ENCODE data around the gene MYORG. TPM values are rescaled to one million over a fixed set of nuclear protein-coding genes. Genes with fewer than 3 reads are reported as not detected.

Gene MYORG
- total RNA-seq, 1 donor from 2014 or later: 4.9 TPM

DNA sequence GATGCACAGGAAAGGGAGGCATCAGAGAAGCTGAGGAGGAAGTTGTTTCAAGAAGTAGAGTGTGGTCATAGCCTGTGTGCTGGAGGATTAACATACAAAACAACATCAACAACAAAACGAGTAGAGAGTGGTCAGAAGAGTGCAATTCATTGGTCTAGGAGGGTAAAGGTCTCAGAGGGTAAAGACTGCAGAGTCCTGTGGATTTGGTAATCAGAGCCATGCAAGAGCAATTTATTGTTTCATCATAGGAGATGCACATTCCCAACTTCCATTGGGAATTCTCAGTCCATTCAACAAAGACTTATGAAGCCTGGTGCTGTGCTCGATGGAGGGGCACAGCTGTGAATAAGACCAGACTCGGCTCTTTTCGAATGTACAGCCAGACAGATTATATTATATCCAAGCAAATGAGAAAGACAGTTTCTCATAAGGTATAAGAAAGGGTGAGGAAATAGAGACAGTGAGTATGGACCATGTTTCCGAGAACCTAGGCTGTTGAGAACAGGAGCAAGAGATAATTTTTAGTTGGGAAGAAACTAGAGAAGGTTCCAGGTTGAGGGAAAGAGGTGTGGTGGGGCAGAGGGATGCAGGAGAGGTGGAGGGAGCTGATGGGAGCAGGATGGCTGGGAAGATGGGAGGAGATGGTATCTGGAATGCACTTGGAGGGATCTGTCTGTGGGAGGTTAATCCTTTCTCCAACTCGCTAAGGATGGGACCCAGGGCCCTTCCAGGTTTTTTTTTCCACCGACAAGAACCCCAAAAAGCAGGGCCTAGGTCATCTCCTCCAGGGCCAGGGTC lies 7.9 kb upstream of the MYORG start:
- DNase-seq: no peak

DNA sequence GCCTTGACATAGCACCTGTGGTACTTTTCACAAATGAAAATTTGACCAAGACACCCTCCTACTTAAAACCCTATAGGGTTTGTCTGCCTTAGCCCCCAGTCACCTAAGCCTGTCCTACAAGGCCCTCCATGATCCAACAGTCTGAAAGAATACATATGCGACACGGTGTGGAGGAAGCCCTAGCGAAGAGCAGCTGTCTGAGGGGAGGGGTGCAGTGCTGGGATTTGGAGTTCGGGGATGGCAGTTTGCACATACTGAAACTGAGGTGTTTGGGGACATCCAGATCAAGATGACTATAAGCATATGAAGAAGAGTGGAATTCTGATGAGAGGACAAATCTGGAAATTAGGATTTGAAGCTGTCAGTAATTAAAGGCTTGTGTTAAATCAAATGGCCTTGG lies 7.2 kb upstream of the MYORG start:
- no peak for DNase-seq

DNA sequence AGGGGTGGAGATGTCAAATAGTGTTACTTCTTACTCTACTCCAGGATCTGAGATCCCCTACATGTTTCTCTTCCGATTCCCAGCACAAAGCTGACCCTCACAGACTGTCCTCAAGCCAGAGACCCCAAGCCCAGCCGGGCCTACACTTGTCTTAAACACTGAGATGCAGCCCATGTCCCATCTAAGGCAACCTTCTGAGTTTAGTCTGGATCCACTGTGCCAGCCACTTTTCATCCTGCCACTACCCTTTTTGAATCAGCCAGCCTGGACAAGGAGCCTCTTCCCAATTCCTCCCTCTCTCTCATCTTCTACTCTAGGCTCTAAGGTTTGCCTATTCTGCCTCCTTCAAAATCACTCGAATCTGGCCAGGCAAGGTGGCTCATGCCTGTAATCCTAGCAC lies 6.2 kb upstream of the MYORG start:
- no peak for DNase-seq

DNA sequence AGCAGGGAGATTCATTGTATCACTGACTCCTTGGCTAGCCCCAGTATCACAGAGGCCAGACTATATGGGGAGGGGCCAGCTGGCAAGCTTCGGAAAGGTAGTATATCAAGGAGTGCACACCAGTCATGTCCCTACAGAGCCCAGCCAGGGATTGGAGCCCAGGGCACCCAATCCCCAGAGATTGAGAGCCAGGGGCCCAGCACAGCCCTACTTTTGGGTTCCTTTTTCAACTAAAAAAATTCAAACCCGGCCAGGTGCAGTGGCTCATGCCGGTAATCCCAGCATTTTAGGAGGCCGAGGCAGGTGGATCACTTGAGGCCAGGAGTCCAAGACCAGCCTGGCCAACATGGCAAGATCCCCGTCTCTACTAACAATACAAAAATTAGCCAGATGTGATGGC lies 5.4 kb upstream of the MYORG start:
- no peak for DNase-seq

DNA sequence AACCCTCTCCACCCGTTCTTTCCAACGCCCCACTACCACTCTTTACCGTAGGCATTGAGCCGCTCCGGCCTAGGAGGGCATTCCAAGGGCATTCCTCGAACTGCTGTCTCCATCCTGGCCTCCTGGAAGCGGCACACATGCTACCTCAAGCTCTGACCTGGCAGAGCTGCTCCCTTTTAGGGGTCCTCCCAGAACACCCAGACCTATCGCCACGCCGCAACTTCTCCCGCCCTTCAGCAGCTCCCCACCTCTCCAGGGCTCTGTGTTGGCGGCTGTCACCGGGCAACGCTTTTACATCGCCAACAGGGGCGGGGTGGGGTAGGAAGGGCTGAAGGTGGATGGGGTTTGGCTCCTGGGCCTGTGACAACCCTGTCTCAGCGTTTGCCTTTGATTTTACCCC lies 4.6 kb upstream of the MYORG start:
- DNase-seq: no peak

DNA sequence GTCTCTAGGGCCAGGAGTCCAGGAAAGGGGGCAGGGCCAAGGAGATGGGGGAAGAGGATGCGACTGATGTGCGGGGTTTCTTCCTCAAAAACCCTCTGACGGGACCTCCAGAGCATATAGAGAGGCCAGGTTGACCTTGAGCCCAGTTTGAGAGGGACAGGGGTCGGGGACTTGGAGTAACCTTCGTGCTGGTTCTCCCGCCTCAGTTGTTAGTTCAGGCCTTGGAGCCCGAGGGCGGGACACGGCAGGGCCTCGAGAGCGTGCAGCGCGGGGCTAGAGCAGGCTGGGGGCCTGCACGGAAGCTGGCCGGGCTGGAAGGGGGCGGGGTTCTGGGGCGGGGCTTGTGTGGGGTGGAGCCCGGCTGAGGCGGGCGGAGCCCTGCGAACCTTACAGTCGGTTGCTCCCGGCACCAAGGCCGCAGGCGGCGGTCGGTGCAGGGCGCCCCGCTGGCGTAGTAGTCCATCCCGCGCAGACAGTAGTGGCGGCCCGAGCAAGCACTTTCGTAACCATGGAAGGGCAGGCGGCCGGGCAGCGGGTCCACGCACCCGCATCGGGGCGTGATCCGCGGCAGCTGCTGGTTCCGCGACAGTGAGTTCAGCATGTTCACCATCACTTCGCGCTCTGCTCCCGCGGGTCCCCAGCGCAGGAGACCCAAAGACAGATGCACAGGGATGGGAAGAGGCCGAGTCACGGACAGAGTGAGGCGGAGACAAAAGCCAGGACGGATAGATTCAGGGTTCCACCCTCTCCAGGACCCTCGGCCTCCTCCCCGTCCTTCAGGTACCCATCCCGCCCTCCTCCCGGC lies 4.0 kb upstream of the MYORG start:
- peak; percentile 71 for DNase-seq

DNA sequence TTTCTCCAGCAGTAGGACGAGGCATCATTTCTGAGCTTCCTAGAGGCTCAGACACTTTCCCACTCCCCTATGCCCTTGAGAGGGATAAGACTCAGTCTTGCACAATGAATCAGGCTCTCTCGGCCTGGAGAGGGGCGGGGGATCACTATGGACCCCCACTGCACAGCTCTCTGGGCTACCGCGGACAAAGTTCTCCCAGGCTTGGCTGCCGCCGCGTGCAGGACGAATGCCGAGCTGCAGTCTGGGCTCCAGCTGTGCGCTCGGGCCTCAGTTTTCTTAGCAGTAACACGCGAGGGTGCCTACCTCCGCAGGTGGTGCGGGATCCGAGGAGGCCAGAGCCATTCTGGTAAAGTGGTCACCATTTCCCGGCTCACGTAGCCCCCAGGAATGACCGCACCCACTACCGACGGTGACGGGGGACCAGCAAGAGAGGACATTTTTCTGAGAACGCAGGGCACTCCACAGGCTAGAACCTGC lies 3.4 kb upstream of the MYORG start:
- no peak for DNase-seq

DNA sequence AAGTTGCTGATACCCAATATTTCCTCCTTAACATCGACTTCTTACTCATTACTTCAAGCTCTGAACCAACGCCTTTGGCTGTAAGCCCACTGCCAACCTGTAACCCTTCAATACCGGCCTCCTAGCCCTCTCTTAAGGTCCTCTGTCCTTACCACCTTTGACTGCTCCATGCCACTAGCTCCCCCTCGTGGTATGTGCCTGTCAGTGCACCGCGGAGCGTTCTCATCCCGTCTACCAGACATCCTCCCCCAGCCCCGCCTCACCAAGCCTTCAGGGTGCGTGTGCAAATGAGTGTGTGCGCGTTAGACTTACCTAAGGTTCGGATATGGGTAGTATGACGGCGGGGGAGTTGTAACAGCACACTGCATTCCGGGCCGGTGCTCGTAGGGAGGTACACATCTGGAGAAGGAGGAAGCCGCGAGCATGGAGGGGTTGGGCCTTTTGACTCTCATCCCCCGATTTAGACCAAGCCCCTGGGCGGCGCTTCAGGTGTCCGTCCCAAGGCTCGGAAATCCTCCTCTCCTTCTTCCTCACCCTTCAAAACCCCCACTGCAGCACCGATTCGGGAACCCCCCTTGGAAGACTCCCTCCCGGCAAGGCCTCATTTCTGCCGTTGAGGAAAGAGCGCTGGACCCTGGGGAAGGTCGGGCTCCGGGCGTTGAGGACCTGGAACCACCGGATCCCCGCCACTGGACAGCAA lies 2.8 kb upstream of the MYORG start:
- DNase-seq: peak; percentile 92

DNA sequence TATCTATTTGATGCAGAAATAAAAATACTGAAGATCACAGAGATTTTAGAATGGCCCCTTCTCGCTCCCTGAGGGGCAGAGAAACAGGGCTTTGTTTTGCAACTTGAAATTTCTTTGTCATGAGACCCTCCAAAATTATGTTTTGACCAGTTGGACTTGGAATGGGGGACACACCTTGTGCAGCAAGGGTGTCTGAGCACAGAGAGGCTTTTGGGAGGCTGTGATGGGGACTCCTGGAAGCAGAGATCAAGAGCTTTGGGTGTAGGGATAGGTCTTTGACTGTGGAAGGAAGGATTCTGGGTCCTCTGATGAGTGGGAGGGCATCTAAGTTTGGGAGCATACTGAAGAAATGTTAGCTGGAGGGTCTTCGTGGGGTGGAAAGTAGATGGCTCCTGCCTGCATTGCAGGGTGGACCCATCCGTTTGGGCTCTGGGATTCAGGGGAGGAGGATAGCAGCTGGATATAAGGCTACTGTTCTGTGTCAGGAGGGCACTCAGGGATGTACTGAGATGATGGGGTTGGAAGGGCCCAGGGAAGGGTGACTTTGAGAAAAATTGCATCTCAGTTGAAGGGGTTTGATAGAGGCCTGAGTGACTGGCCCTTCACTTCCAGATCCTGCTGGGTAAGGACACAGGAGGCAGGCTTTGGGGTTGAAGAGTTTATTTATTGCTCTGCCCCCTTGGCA lies 1.8 kb upstream of the MYORG start:
- DNase-seq: no peak

DNA sequence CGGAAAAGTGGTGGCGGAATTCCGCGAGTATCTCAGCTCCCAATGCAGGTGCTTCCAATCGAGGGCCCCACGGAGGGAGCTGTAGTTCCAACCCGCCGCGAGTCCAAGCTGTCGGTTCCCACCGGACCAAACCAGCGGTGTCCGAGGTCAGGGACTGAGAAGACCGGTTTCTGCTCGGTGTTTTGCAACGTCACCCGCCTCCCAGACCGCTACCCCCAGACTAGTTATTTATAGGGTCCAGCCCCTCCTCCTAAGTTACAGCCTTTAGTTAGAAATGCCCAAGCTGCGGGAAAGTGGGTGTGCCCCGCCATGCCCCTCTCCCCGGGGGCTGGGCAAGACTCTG lies 677 bp upstream of the MYORG start:
- no peak for DNase-seq

DNA sequence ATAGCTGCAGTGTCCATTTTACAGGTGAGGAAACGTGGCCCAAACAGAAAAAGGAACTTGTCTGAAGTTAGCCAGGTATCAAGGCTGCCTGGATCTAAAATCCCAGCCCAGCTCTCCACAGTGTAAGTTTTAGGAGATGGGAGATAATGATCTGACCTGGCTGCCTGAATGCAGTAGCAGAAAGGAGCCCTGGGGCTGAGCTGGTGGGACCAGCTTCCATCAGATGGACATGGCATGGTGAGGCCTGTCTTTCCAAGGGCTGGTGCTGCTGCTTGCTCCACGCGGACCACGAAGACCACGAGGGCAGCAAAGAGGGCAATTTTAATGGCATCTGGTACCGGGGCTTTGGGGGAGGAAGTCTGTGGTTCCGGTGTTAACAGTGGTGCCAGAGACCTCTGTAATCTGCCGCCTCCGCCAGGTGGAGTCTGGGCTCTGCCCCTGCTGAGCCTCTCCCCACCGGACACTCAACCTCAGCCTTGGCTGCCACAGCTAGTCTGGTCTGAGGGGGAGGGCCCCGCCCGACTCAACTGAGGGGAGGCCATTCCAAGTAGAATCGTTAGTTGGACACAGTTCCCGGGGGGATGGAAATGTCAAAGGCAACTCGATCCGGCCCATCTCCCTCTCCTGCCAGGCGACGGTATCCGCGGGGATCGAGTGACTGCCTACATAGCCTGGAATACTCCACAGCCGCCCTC lies 650 bp downstream of the MYORG start:
- DNase-seq: peak; percentile 68

DNA sequence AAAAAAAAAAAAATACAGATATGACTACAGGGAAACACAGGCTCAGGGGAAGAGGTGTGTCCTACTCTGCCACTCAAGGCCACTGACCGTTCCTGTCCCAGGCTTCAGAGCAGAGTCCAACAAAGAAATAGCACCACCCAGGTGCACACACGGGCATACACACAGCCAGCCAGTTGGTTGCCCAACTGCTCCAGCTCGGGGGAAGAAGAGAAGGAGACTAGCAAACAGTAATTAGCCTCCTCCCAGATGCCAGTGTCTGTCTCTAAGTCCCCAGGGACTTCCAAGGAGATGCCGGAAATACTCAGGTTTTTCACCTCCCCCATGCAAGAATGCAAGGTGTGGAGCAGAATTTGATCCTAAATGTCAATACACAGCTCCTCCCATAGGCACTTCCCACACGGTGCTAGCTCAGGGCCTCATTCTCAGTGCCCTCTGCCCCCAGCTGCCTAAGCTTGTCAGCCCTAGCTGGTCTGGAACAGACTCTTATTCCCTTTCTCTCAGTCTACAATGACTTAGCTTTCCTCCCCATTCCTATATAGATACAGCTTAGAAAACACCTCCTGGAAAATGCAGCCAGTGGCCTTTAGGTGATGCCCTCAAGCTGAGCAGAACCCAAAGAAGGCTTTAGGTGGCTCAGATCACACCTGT lies 1.7 kb downstream of the MYORG start:
- no peak for DNase-seq

DNA sequence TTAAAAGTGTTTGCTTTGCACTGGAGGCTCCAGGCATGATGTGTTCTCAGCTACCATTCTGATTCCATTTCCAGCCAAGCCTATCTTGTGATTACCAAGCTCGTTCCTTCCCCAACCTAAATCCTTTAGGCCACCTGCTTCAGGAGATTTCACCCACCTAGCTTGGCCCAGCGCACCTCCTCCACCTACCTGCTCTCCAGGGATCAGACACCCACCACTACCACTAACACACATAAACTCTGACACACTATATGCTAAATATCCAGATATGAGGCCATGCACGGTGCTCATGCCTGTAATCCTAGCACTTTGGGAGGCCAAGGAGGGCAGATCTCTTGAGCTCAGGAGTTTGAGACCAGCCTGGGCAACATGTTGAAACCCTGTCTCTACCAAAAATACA lies 2.4 kb downstream of the MYORG start:
- DNase-seq: no peak

DNA sequence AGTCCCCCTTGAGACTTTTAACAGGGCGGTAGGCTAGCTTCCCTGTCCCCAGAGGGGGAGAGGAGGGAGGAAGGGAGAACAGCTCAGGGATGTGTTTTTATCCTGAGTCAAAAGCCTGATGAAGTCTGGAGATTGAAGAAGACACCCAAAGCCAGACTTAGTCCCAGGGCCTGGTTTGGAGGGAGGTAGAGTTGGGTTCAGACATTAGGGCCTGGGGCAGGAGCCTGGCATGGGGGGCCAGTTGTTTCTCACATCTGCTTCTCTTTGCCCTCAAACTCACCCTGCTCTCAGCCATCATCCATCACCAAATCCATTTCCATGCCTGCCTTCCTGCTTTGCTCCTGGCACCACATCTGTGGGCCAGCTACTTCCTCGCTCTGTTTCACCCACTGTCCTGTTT lies 2.9 kb downstream of the MYORG start:
- no peak for DNase-seq

DNA sequence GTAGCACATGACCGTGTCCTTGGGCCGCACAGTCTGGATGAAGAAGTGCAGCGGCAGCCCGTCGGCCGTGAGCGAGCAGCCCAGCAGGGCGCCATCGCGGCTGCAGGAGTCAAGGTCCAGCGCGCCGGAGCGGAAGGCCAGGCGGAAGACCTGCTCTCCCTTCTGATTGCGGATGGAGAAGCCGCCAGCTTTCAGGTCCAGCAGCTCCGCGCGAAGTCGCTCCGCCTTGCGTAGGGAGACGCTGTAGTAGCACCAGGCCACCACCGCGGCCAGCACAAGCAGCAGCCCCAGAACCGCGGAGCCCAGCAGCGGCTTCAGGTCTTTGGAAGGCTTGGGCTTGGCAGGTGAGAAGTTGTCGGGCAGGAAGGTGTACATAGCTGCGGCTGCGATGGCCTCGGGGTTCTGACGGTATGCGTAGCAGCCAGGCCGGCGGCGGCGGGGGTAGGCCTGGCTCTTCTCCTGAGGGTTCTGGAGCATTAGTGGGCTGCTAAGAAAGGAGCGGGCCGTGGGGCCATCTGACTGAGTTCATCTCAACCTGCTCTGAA lies 4.2 kb downstream of the MYORG start:
- no peak for DNase-seq

DNA sequence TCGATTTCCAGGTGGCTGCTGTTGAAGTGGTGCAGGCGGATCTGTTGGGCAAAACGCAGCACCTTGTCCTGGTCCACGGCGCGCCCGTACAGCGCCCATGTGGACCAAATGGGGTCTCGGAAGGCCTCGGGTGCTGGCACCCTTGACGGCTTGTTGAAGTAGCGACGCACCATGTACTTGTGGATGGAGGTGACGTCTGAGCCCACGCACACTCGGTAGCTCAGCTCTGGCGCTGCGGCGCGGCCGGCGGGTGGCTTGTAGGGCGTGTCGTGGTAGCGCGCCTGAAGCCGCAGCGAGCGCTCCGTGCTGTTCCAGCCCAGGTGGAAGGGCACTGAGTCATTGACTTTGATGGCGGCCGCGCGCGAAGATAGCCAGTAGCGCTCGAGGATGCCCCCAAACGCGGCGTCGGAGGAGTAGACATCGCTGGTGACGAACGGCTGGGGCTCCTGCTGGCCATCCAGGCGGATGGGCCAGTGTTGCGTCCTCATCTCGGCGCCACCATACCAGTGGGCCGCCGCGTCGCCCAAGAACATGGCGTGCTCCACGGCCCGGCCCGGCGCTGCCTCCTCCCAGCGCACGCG lies 4.7 kb downstream of the MYORG start:
- DNase-seq: no peak

DNA sequence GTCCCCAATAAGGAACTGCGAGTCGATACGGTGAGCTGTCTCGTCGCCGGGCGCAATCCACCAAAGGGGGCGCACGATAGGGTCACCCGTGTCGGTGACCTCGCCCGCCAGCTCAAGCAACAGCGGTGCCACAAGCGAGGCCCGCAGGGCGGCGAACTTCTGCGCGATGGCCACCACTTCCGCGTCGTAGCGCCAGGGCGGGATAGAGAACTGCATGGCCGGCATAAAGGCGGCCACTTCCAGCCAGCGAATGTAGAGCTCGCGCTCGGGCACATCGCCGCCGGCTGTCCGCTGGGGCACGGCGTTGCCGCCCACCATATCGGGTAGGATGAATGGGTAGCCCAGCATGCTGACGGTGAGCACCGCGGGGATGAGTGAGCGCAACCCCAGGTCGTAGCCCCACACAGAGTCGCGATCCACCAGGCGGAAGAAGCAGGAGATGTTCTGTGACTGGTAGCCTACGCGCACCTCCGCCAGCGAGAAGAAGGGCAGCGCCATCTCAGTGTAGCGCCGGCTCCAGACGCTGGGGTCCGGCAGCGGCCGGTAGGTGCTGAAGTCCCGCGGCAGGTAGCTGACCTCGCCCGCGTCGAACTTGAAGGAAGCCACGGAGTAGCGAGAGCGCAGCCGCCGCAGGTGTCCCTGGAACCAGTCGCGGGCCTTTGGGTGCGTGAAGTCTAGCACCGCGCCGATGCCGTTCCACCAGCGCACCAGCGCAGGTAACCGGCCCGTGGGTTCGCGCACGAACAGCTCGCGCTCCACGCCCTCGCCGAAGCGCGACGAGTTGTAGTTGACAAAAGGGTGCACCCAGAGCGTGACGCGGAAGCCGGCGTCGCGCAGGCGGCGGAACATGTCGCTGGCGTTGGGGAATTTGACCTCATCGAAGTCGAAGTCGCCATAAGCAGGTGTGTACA lies 5.5 kb downstream of the MYORG start:
- no peak for DNase-seq

DNA sequence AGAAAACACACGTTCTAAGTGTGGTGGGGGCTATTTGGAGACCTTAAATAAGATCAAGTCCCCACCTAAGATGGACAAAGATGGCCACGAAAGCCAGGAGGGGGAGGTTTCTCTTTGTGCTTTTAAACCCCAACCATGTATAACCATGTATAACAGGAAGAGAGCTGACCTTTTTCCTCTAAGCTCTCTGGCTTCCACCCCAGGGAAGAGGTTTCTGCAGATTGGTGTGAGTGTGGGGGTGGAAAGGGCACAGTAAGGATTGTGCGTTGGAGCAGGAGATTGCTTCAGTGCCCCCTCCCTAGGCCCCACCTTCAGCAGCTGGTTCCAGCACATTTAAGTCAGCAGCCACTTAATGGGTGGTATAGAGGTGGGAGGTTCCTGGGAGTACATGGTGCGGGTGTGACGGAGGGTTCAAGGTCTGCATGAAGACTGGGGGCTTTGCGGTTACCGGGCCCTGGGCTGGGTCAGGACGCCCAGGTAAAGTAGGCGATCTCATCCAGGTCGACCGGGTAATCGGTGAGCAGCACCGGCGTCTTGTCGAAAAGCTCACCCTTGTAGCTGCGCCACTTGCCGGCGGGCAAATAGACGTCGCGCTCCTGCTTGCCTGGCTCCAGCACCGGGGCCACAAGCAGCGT lies 6.2 kb downstream of the MYORG start:
- no peak for DNase-seq

DNA sequence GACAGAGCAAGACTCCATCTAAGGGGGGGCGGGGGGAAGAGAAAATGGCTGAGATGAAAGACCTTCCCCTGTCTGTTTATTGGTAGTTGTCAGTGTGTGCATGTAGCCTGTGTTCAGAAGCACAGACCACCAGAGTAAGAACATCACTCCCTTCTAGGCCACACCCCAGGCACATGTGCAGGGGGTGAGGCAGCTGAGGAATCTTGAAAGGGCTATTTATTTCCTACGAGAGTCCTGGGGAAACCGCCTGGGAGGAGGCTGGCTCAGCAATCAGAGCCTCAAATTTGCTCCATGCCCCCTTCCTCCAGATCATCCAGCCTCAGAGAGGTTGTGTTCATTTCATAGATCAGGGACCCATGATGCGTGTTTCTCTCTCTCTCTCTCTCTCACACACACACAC lies 7.1 kb downstream of the MYORG start:
- DNase-seq: no peak
